DMS153 (cell line): Measurements from ENCODE around the gene GZF1.

Source experiments
- DNase-seq: peaks from one replicate; lab custom pipeline; 2025; lab: John Stamatoyannopoulos, UW

The GZF1 gene

GRCh38 chr20:23407781-23408464, 45.9 kb downstream of the GZF1 start:
- no peak for DNase-seq

GRCh38 chr20:23408957-23409356, 47.0 kb downstream of the GZF1 start:
- DNase-seq, result no peak

- no peak for DNase-seq
Measured at GRCh38 chr20:23409800-23410199, 47.8 kb downstream of the GZF1 start.

GRCh38 chr20:23410916-23411695, 49.1 kb downstream of the GZF1 start:
- no peak for DNase-seq

GRCh38 chr20:23412026-23412425, 50.0 kb downstream of the GZF1 start:
- DNase-seq, result no peak

- no peak for DNase-seq
Measured at GRCh38 chr20:23413862-23414422, 52.0 kb downstream of the GZF1 start.

GRCh38 chr20:23414526-23415188, 52.7 kb downstream of the GZF1 start:
- DNase-seq, result no peak

GRCh38 chr20:23415555-23415954, 53.6 kb downstream of the GZF1 start:
- DNase-seq, result no peak

- no peak for DNase-seq
Measured at GRCh38 chr20:23415959-23416583, 54.1 kb downstream of the GZF1 start.

GRCh38 chr20:23417861-23418260, 55.9 kb downstream of the GZF1 start:
- DNase-seq, result no peak

GRCh38 chr20:23419657-23419994, 57.6 kb downstream of the GZF1 start:
- no peak for DNase-seq

GRCh38 chr20:23419995-23420901, 58.3 kb downstream of the GZF1 start:
- peak; percentile 21 for DNase-seq

GRCh38 chr20:23420943-23421931, 59.3 kb downstream of the GZF1 start, which contains the start of gene NAPB:
Gene NAPB, minus strand, starts transcription at chr20:23421488. Its CDS starts 86 bp downstream, at chr20:23421402.
- peak; percentile 82 for DNase-seq
